NCI-H1930 (cell line): ENCODE measurements around the gene CFAP61.

Experiments used
- DNase-seq, 2 experiments: peaks; one replicate each; lab custom pipeline; 2025; lab: John Stamatoyannopoulos, UW

The CFAP61 gene

GRCh38 chr20:20174089-20174835 is 121.9 kb downstream of the CFAP61 start:
- DNase-seq = no peak

DNA sequence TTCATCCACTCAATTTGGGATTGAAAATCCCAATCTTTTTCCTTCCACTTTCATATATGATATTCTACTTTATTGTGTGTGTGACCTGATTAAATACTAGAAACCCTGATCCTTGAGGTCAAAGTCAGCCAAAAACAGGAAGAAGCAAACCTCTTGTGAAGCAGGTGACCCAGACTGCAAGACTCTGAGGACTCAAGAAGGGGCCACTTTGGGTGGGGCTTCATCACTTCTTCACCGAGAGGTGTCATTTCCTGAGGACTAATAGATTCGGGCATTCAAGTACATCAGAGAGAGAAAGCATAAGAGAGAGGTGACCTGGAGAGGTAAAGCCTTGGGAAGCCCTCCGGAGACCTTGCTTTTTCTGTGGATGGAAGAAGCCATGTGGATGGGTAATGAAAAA is 129.0 kb downstream of the CFAP61 start:
- no peak for DNase-seq

DNA sequence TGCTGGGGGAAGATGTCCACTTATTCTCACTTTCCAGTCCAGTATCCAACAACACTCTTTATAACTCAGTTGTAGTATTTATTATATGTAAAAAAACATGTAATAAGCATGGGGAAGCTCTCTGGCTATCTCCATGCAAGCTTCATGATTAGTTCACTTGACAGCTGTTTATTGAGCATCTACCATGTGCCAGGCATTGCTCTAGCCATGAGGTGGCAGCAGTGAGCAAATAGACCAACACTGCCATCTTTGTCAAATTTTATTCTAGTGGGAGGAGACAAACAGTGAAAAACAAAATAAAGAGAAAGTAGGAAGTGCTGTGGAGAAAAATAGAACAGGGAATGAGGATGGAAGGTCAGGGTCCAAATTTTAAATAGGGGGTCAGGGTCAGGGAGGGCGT is 131.8 kb downstream of the CFAP61 start:
- no peak for DNase-seq

GRCh38 chr20:20184706-20185105 is 132.4 kb downstream of the CFAP61 start:
- DNase-seq = no peak

GRCh38 chr20:20188647-20189046 is 136.3 kb downstream of the CFAP61 start:
- no peak for DNase-seq

- DNase-seq = peak; percentile 71 to 82
These were observed 140.0 kb downstream of the CFAP61 start for GRCh38 chr20:20192366-20192765.

- peak in 1 of 2 experiments; percentile 45 for DNase-seq
These were observed 142.8 kb downstream of the CFAP61 start for GRCh38 chr20:20195021-20195705.

DNA sequence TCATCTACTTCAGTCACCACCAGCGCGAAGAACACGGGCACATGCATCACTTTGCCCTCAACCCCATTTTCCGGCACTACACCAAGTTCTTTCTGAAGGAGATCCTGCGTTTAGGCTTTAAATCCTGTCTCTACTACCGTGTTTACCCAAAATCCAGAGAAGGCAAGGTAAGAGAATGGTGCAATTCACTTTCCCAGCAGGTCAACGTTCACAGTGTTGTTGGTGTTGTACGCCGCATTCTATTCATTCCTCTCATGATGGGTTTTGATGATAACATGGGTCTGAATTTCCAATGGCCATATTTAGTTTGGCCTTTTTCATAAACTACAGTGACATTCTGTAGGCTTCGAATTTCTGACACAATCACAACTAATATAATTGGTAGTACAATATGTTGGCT is 144.3 kb downstream of the CFAP61 start:
- DNase-seq = no peak

GRCh38 chr20:20198011-20198410 is 145.7 kb downstream of the CFAP61 start:
- DNase-seq = no peak

GRCh38 chr20:20199361-20200160 is 147.2 kb downstream of the CFAP61 start:
- peak; percentile 61 to 74 for DNase-seq

- DNase-seq = no peak
These were observed 148.8 kb downstream of the CFAP61 start for GRCh38 chr20:20201124-20201523.

GRCh38 chr20:20201639-20202038 is 149.3 kb downstream of the CFAP61 start:
- no peak for DNase-seq

- DNase-seq = no peak
These were observed 150.4 kb downstream of the CFAP61 start for GRCh38 chr20:20202768-20203167.

DNA sequence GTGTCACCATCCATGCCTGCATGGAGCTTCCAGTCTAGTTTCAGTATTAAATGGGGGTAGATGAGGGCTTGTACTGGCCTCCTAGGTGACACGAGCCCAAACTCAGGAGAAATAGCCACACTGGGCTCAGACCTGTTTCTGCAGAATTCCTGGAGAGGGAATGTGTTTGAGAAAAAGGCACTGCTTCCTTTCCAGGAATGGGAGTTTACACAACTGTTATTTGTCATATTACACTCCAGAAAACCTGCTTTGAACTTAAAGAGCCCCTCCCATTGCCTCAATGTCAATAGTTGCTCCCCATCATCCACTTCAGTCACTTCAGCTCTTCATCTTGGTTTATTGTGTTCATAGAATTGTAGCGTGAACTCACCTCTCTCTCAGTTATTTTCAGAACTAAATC is 151.5 kb downstream of the CFAP61 start:
- no peak for DNase-seq

DNA sequence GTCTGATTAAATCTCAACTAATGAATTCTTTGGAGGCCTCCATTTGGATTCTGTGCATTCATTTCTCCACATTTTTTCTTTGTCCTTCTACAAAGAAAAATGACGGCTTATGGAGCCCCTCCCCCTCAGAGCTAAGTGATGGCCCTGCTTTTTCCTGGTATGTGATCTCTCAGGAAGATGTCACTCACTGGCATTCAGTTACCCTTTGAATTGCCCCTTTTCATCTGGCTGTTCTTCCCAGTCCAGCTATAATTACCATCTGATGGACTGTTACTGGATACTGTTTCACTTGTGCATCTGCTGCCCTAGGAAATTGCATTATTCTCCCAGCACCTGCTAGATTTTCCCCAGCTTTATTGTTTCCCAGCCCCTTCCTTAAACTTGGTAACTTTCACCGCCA is 151.9 kb downstream of the CFAP61 start:
- DNase-seq = peak; percentile 85 to 86

GRCh38 chr20:20205141-20205861 is 153.0 kb downstream of the CFAP61 start:
- DNase-seq = peak; percentile 61 to 81

DNA sequence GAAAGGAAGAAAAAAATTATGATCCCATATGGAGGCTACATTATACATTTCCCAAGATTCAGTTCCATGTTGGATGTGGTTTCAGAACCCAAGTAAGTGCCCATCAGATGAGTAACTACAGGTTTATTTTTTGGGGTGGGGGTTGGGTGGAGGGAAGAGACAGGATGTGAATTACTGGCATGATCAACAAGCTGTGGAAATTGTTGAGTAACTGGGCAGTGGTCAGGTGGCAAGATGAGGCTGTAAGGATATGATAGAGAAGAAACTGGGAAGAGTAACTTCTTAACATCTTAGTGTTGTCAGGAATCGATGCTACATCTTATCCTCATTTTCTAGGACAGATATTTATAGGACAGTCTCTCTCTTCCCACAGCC is 153.5 kb downstream of the CFAP61 start:
- no peak for DNase-seq

- DNase-seq = no peak
These were observed 154.5 kb downstream of the CFAP61 start for GRCh38 chr20:20206788-20207187.

- peak; percentile 46 to 79 for DNase-seq
These were observed 155.0 kb downstream of the CFAP61 start for GRCh38 chr20:20207291-20207690.

GRCh38 chr20:20207872-20208271 is 155.5 kb downstream of the CFAP61 start:
- DNase-seq = no peak

DNA sequence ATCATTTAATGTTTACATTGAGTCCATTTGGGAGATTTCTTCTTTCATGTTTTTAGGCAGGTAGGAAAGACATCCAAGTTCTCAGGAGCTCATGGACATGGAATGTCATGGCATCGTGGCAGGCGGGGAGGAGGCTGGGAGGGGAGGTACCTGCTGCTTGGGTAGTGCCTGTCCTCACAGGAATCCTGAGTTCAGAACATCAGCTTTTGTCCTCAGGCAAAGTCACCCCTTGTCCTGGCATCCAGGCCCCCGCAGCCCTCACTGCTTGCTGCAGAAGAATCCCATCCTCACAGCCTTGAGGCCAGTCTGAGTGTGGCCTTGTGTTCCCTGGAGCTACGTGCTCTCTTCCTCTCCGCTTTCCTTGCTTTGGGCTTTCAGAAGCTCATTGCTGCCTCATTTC is 157.4 kb downstream of the CFAP61 start:
- DNase-seq = no peak

DNA sequence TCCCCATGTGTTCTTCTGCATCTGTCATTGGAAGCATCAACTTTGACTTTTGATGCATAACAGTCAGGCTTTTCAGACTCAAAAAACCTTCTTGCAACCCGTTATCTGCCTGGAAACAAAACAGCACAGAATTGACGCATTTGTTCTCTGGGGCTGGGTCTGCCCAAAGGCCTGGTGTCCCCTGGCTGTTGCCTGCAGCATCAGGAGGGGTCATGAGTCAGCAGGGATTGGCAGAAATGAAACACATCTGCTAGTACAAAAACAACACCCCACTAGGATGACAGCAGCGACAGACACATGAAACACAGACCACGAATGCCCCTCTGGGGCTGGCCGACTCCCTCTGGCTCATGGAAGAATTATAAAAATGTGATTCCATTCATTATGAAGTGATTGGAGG is 158.0 kb downstream of the CFAP61 start:
- DNase-seq = no peak
